ENCODE data around the gene DGKG.

The DGKG gene

DNA sequence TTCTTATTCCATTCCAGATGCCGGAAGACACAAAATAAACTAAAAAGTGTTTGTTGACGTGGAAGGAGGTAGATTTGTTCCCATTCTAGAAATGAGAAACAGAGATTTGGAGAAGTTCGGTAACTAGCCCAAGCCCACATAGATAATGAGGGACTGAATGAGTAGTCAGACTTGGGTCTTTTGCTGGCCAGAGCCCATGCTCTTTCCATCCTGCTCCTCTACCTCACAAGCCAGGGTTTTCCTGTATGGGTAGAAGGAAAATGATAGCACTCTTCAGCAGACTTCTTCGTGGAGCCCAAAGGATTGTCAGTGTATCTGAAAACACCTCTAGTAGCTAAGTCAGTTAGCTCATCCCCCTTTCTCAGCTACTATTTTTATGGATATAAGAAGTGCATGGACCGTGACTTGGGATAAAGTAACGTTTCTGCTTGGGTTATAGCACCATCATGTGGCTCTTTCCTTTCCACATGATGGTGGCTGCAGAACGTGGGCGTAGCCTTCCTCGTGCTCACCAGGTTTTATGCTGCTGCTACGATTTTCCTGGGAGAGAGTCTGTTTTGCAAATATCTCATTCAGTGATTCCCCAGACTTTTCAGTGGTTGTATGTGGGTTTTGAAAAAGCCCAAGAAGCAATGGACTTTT lies 84.6 kb downstream of the DGKG start:
- H3K4me1 ChIP-seq = peaks cover 11% of the 10 kb centered on the region
- TF ChIP-seq, protein P1, sequence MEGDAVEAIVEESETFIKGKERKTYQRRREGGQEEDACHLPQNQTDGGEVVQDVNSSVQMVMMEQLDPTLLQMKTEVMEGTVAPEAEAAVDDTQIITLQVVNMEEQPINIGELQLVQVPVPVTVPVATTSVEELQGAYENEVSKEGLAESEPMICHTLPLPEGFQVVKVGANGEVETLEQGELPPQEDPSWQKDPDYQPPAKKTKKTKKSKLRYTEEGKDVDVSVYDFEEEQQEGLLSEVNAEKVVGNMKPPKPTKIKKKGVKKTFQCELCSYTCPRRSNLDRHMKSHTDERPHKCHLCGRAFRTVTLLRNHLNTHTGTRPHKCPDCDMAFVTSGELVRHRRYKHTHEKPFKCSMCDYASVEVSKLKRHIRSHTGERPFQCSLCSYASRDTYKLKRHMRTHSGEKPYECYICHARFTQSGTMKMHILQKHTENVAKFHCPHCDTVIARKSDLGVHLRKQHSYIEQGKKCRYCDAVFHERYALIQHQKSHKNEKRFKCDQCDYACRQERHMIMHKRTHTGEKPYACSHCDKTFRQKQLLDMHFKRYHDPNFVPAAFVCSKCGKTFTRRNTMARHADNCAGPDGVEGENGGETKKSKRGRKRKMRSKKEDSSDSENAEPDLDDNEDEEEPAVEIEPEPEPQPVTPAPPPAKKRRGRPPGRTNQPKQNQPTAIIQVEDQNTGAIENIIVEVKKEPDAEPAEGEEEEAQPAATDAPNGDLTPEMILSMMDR (IDR thresholded peaks at IDR 0.05; ENCODE audit: low read depth, low read length) = peak; percentile 67
- H3K36me3 ChIP-seq = no peaks in the 10 kb centered on the region
- peak; percentile 50 for DNase-seq
- no peaks in the 10 kb centered on the region for H3K9me3 ChIP-seq
- no peaks in the 10 kb centered on the region for H3K27me3 ChIP-seq
- H3K4me3 ChIP-seq (ENCODE audit: low read depth, low read length) = no peak overlapping the region

DNA sequence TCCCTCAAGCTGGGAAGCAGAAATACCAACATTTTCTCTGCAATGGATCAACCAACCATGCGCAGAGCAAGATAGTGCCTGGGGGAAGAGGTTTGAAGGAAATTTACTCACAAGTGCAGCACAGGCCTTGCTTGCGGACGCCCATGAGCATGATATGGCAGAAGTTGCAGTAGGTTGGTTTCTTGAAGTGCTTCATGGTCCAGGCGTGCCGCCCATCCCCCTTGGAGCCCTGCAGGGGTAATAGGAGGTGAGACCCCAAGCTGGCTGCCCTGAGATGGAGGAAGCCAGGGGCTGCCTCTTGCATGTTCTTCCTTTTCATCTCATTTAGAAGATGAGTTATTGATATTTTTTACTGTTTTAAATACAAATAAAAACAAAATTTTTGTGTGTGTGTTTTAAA lies 86.6 kb downstream of the DGKG start:
- H3K27me3 ChIP-seq = no peaks in the 10 kb centered on the region
- H3K4me3 ChIP-seq (ENCODE audit: low read depth, low read length) = no peak overlapping the region
- no peaks in the 10 kb centered on the region for H3K36me3 ChIP-seq
- peaks cover 11% of the 10 kb centered on the region for H3K4me1 ChIP-seq
- TF ChIP-seq, protein P1 (IDR thresholded peaks at IDR 0.05; ENCODE audit: low read depth, low read length) = no peak
- DNase-seq = no peak
- no peaks in the 10 kb centered on the region for H3K9me3 ChIP-seq

DNA sequence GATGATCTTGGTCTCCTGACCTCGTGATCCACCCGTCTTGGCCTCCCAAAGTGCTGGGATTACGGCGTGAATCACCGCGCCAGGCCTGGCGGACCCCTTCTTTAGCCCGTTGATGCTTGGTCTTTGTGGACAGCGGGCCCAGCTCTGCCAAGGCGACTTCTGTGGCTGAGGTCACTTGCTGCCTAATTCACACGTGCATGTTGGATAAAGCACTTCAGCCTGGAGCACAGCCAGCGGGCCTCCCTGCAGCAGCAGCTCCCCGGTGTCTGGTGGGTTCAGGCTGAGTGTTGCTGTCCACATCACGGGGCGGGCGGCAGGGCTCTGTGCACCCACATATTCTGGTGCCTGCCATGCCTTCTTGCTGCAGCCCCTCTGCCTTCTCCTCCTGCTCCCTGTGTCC lies 88.4 kb downstream of the DGKG start:
- DNase-seq = no peak
- Histone ChIP-seq H3K4me1 (peaks cover 8% of the 10 kb centered on the region), H3K4me3 (ENCODE audit: low read depth, low read length) (no peak overlapping the region), H3K9me3 (no peaks in the 10 kb centered on the region), H3K36me3 (no peaks in the 10 kb centered on the region), H3K27me3 (no peaks in the 10 kb centered on the region)
- TF ChIP-seq, protein P1 (IDR thresholded peaks at IDR 0.05; ENCODE audit: low read depth, low read length) = no peak

DNA sequence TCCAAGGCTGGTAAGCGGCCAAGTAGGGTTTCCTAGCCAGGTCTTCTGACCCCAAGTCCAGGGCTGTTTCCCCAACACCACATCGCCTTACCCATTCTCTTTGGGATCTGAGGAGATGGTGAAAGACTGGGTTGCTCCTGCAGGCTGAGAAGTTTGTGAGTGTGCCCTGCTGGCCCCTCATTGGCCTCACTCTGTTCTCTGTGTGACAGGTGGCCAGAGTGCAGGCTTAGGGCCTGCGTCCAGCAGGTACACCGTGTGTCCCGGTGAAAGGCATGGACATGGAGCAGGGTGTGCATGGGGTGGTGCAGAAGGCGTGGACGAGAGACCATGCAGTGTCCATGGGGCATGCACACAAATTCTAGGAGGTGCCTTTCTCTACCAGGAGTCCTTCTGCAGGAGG lies 91.3 kb downstream of the DGKG start:
- H3K27me3 ChIP-seq = no peaks in the 10 kb centered on the region
- no peaks in the 10 kb centered on the region for H3K36me3 ChIP-seq
- no peak for DNase-seq
- H3K4me3 ChIP-seq (ENCODE audit: low read depth, low read length) = no peak overlapping the region
- TF ChIP-seq, protein P1 (IDR thresholded peaks at IDR 0.05; ENCODE audit: low read depth, low read length) = no peak
- H3K9me3 ChIP-seq = no peaks in the 10 kb centered on the region
- H3K4me1 ChIP-seq = no peaks in the 10 kb centered on the region

DNA sequence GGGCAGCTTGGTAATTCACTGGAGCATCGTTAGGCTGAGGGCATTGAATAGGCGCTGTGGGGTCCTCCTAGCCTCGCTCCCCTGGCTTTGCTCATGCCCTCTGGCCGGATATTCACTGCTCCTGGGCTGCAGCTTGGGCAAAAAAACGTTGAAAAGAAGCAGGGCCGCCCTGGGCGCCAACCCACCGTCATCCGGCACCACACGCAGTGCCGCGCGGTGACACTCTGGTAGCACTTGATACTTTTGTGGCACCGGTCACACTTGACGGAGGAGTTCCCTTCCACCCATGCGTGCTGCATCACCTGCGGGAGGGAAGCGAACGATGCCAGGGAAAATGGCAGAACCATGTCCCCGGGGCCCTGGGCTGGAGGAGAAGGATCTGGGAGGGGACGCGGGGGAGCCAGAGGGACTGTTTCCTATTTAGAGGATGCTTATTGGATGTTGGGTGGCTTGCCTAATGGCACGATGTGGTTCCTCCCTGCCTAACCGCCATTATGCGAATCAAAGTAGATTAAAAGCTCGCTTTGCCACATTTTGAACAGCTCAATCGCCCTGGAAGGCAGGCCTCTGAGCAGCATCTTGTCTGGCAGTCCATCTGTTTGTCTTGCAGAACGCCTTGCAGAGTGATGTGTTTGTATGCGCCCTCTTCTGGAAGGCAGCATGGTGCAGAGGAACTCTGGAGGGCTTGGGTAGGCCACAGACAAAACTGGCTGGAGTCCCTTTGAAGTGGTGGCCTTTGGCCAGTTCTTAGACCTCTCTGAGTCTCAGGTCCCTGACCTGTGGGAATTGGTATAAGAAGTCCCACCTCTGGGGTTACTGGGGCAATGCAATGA lies 93.2 kb downstream of the DGKG start:
- no peak overlapping the region for H3K4me3 ChIP-seq (ENCODE audit: low read depth, low read length)
- H3K4me1 ChIP-seq = no peaks in the 10 kb centered on the region
- TF ChIP-seq, protein P1 (IDR thresholded peaks at IDR 0.05; ENCODE audit: low read depth, low read length) = peak; percentile 44
- peak; percentile 30 for DNase-seq
- no peaks in the 10 kb centered on the region for H3K9me3 ChIP-seq
- no peaks in the 10 kb centered on the region for H3K27me3 ChIP-seq
- no peaks in the 10 kb centered on the region for H3K36me3 ChIP-seq

DNA sequence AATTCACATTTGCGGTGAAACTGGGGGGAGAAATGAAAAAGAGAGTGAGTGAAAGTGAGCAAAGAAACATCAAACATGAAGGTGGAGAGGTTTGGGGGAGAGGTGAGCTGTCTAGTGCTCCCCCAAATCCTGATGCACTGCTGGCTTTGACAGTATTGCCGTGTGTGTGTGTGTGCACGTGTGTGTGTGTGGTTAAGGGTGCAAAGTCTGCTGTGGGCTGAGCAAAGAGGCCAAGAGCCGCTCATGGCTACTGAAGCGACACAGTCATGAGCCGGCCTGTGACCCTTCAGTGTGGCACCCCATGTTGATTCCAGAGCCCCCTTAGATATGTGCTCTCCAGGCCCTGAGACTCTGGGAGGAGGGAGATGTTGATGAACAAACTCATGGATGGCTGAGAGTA lies 94.3 kb downstream of the DGKG start:
- Histone ChIP-seq H3K27me3 (no peaks in the 10 kb centered on the region), H3K36me3 (no peaks in the 10 kb centered on the region), H3K4me1 (no peaks in the 10 kb centered on the region), H3K4me3 (ENCODE audit: low read depth, low read length) (no peak overlapping the region), H3K9me3 (no peaks in the 10 kb centered on the region)
- TF ChIP-seq, protein P1 (IDR thresholded peaks at IDR 0.05; ENCODE audit: low read depth, low read length) = no peak
- DNase-seq = no peak

Data from BE2C (cell line).